Endometrial microvascular endothelial cells (primary cell): ENCODE measurements around the gene SELENOP. TPM values are rescaled to one million over a fixed set of nuclear protein-coding genes. Genes with fewer than 3 reads are reported as not detected.

ENCODE experiments used
- in situ Hi-C: cut with HindIII; loops from 2 replicates; pipeline ENCODE4 v1.10.0; 2017; ENCODE audit warnings: low sequenced_read_pairs, low pct_unique_long_range_greater_than_20kb; ENCODE audit errors: inconsistent ontology term
- total RNA-seq: library from RNA; depleted of rRNA; stranded (reverse); fragments of >200 nt; gene quantifications from one replicate; pipeline ENCODE4 v1.2.3, GENCODE V29; 2015; ENCODE audit errors: inconsistent ontology term

SELENOP gene
- total RNA-seq, 1 donor from 2014 or later: 7.7 TPM

- in situ Hi-C loops: no loop called here
Observed at GRCh38 chr5:42756606-42757601, 54.8 kb downstream of the SELENOP start, which contains the start of gene CCDC152. Gene CCDC152 (plus strand): TSS chr5:42756818. CDS start chr5:42759122, 2,304 bp downstream.

DNA sequence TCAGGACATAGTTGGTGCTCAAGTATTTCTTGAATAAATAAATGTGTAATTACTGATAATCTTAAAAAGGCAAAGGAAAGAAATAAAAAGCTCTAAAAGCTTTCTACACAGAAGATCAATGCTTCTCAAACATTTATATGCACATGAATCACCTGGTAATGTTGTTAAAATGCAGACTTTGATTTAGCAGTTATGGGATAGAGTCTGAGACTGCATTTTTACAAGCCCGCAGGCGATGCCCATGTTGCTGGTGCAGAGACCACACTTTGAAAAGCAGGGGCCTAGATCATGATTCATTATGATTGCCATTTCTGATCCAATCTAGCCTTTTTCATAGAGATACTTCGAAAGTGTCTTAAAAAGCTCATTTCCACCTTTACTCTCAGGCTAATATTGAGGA lies 58.6 kb downstream of the SELENOP start:
- in situ Hi-C loops: no loop called here

DNA sequence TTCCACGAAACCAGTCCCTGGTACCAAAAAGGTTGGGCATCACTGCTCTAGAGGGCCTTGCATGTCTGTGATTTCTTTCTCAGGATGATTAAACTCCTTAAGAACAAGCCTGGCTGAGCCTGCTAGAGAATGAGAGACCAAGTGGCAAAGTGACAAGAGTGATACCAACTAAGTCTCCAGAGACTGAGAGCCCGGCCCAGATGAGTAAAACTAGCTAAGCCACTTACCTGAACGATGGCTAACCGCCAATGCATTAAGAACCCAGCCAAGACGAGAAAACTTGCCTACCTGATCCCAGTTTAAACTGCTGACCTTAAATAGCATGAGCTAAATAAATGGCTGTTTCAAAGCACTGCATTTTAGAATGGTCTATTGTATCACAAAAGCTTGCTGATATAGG lies 60.6 kb downstream of the SELENOP start:
- in situ Hi-C loops: no loop called here

DNA sequence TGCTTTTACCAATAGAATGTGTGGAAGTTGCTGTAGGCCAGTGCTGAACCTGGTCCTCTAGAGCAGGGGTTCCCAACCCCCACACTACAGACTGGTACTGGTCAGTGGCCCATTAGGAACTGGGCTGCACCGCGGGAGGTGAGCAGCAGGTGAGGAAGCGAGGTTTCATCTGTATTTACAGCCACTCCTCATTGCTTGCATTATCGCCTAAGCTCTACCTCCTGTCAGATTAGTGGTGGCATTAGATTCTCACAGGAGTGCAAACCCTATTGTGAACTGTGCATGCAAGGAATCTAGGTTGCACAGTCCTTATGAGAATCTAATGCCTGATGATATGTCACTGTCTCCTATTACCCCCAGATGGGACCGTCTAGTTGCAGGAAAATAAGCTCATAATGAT lies 61.2 kb downstream of the SELENOP start:
- in situ Hi-C loops: no loop called here

Other genes starting within 250 kb of the SELENOP start
- under 0.01 TPM for gene CCDC152, start 55.1 kb downstream of the SELENOP start, total RNA-seq
- gene ANXA2R, start 228.4 kb upstream of the SELENOP start, total RNA-seq: 11.1 TPM